Transverse colon (tissue), 3 donors: Measurements from ENCODE around the gene SEZ6L2.

Experiments used
- POLR2A ChIP-seq: fragments of 450-650 bp; IDR thresholded peaks from one replicate; pipeline ENCODE4 v1.6.1; 2016; ENCODE audit warnings: antibody characterized with exemption, mild to moderate bottlenecking, moderate library complexity
- POLR2AphosphoS5 ChIP-seq, 3 donors: sonication (generic); formaldehyde crosslinking; IDR thresholded peaks; one replicate each; pipeline ENCODE4 v1.6.1; 2016; ENCODE audit warnings: antibody characterized with exemption in 3 of 3

GRCh38 chr16:29901607-29901945, 2.2 kb upstream of the SEZ6L2 start:
- TF ChIP-seq POLR2A (no peak), POLR2AphosphoS5 (IDR thresholded peaks at IDR 0.05) (no peak)
